ENCODE measurements around the gene PELI1.

DNA sequence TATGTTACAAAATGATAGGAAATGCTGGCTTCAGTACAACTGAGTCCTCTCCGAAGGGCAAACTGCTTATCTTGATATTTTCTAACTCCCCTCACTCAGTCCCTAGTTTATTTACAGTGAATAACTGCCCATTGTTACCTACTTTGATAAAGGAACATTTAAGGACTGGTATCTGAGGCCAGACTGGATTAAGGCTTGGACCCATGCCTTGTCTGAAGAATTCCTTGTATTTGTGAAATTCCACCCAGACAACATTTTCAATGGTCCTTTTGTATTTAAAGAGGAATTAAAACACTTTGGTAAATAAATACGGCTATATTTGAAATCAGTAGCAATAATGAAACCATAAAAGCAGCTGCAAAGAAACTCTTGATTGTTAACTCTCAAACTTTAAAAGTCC lies 58.3 kb downstream of the PELI1 start:
- TF ChIP-seq BACH2 (CRISPR knock-in tag; IDR thresholded peaks at IDR 0.05; ENCODE audit: borderline replicate concordance) (no peak), CSDC2 (CRISPR knock-in tag; IDR thresholded peaks at IDR 0.05) (no peak), OSR1 (CRISPR knock-in tag; IDR thresholded peaks at IDR 0.05) (no peak), ZFP3 (CRISPR knock-in tag; IDR thresholded peaks at IDR 0.05) (no peak), SNAI2 (CRISPR knock-in tag; IDR thresholded peaks at IDR 0.05) (no peak), ZNF8 (CRISPR knock-in tag; IDR thresholded peaks at IDR 0.05) (no peak), ESRRG (CRISPR knock-in tag; IDR thresholded peaks at IDR 0.05) (no peak), ZFP30 (CRISPR knock-in tag; IDR thresholded peaks at IDR 0.05) (no peak), RARB (CRISPR knock-in tag; IDR thresholded peaks at IDR 0.05) (no peak), PPARA (CRISPR knock-in tag; IDR thresholded peaks at IDR 0.05; ENCODE audit: borderline replicate concordance) (no peak), ZC3H10 (CRISPR knock-in tag; IDR thresholded peaks at IDR 0.05) (no peak)
- TF ChIP-seq, protein P1, sequence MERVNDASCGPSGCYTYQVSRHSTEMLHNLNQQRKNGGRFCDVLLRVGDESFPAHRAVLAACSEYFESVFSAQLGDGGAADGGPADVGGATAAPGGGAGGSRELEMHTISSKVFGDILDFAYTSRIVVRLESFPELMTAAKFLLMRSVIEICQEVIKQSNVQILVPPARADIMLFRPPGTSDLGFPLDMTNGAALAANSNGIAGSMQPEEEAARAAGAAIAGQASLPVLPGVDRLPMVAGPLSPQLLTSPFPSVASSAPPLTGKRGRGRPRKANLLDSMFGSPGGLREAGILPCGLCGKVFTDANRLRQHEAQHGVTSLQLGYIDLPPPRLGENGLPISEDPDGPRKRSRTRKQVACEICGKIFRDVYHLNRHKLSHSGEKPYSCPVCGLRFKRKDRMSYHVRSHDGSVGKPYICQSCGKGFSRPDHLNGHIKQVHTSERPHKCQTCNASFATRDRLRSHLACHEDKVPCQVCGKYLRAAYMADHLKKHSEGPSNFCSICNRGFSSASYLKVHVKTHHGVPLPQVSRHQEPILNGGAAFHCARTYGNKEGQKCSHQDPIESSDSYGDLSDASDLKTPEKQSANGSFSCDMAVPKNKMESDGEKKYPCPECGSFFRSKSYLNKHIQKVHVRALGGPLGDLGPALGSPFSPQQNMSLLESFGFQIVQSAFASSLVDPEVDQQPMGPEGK (CRISPR knock-in tag; IDR thresholded peaks at IDR 0.05; ENCODE audit: borderline replicate concordance): no peak
- TF ChIP-seq, protein P2, sequence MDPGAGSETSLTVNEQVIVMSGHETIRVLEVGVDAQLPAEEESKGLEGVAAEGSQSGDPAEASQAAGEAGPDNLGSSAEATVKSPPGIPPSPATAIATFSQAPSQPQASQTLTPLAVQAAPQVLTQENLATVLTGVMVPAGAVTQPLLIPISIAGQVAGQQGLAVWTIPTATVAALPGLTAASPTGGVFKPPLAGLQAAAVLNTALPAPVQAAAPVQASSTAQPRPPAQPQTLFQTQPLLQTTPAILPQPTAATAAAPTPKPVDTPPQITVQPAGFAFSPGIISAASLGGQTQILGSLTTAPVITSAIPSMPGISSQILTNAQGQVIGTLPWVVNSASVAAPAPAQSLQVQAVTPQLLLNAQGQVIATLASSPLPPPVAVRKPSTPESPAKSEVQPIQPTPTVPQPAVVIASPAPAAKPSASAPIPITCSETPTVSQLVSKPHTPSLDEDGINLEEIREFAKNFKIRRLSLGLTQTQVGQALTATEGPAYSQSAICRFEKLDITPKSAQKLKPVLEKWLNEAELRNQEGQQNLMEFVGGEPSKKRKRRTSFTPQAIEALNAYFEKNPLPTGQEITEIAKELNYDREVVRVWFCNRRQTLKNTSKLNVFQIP (CRISPR knock-in tag; IDR thresholded peaks at IDR 0.05; ENCODE audit: borderline replicate concordance, low read depth): no peak

Measured in SK-N-SH treated with all-trans-retinoic acid at 6 μM for 48 hours (cell line).